Heart left ventricle (tissue), 13 donors: ENCODE results near the gene ENO4.

ENCODE experiments used
- POLR2A ChIP-seq, 2 donors: fragments of 450-650 bp; IDR thresholded peaks; one replicate each; pipeline ENCODE4 v1.6.1; 2017; ENCODE audit warnings: antibody characterized with exemption in 2 of 2, mild to moderate bottlenecking in 2 of 2, moderate library complexity in 2 of 2
- TF ChIP-seq, protein P1 (sequence below), 12 donors: fragments of 200-600 bp; sonication (generic) in 4 of 12; IDR thresholded peaks; one replicate each; pipeline versions ENCODE4 v1.5.0 to v1.8.0; 2018 to 2022; ENCODE audit warnings: antibody characterized with exemption in 12 of 12, mild to moderate bottlenecking in 5 of 12
- donor health status: ischemic (EF 13 %, LVEDD 7.1; RV severe dilation, severe dysfunction).
- donor health status: DM: no; HTN: yes; CAD: no.
- donor health status: DM: no; HTN: no; CAD: no.
- donor health status: ischemic (EF 25% LVEDD 6.9; RV normal size, moderate dysfunction).
- donor health status: ischemic (EF 25% LVEDD 5.7; RV mildly dilated, moderate dysfunction).
- donor health status: ischemic (EF 35%, LVEDD 5.7; RV mildly dilated, moderate dysfunction).
- donor health status: nonischemic (EF 11% LVEDD 7.7; RV severe dilation, severe dysfunction).
- donor health status: DM: yes; HTN: yes; CAD: no.
- donor health status: PGD.
- donor health status: ischemic (EF 29% LVEDD 5.4; RV normal size, mild dysfunction).
- donor health status: nonischemic (EF 23%, LVEDD 6.1; RV moderate dilation, normal function).

DNA sequence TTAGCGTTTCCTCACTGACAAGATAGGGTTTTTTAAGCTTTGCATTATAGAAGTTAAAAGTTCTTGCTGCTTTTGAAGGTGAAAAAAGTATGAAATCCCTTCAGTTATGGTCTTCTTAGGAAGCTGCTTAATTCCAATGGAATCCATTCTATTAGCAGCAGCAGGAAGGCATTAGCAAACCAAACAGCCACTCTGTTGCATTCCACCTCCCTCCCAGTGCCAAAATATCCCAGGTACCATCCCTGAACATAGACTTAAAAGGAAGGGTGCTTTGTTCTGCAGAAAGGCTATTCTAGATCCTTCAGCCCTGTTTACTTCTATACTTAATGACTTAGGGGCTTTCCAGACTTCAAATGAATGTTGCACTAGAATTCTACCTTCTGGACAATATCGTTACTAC, 23.8 kb downstream of the ENO4 start:
- TF ChIP-seq, protein P1, sequence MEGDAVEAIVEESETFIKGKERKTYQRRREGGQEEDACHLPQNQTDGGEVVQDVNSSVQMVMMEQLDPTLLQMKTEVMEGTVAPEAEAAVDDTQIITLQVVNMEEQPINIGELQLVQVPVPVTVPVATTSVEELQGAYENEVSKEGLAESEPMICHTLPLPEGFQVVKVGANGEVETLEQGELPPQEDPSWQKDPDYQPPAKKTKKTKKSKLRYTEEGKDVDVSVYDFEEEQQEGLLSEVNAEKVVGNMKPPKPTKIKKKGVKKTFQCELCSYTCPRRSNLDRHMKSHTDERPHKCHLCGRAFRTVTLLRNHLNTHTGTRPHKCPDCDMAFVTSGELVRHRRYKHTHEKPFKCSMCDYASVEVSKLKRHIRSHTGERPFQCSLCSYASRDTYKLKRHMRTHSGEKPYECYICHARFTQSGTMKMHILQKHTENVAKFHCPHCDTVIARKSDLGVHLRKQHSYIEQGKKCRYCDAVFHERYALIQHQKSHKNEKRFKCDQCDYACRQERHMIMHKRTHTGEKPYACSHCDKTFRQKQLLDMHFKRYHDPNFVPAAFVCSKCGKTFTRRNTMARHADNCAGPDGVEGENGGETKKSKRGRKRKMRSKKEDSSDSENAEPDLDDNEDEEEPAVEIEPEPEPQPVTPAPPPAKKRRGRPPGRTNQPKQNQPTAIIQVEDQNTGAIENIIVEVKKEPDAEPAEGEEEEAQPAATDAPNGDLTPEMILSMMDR (IDR thresholded peaks at IDR 0.05): no peak
- TF ChIP-seq POLR2A (IDR thresholded peaks at IDR 0.05): no peak
